Measurements from ENCODE around the gene DIP2C. TPM values are rescaled to one million over a fixed set of nuclear protein-coding genes. Genes with fewer than 3 reads are reported as not detected.
A peak's percentile ranks its signal among the peaks of the same experiment; 100 is the strongest.

Gene DIP2C
- total RNA-seq, 3 donors from 2014 or later = 8.0 to 72.0 (median 8.5) TPM

- Histone ChIP-seq H3K4me3 (no peak overlapping the region), H3K9me3 (peaks cover 7% of the 10 kb centered on the region), H3K36me3 (ENCODE audit: low read depth) (no peaks in the 10 kb centered on the region), H3K4me1 (ENCODE audit: low read depth) (peaks cover 8% of the 10 kb centered on the region)
- intact Hi-C loops (cut with DNase I, micrococcal nuclease) = no loop called here
- no peak for TF ChIP-seq CTCF (IDR thresholded peaks at IDR 0.05)
- no peak for DNase-seq
- ATAC-seq = no peak
Measured at GRCh38 chr10:644943-645334, 44.5 kb downstream of the DIP2C start.

GRCh38 chr10:644076-644942, 45.2 kb downstream of the DIP2C start:
- H3K4me3 ChIP-seq = no peak overlapping the region
- H3K9me3 ChIP-seq = peaks cover 7% of the 10 kb centered on the region
- H3K4me1 ChIP-seq (ENCODE audit: low read depth) = peaks cover 5% of the 10 kb centered on the region
- TF ChIP-seq CTCF (IDR thresholded peaks at IDR 0.05) = no peak
- ATAC-seq = no peak
- H3K36me3 ChIP-seq (ENCODE audit: low read depth) = no peaks in the 10 kb centered on the region
- peak in 1 of 3 donors; percentile 42 for DNase-seq
- intact Hi-C loops (cut with DNase I, micrococcal nuclease) = no loop called here

GRCh38 chr10:642186-642890, 47.1 kb downstream of the DIP2C start:
- Histone ChIP-seq H3K4me3 (no peak overlapping the region), H3K9me3 (peaks cover 7% of the 10 kb centered on the region), H3K36me3 (ENCODE audit: low read depth) (no peaks in the 10 kb centered on the region), H3K4me1 (ENCODE audit: low read depth) (peaks cover 6% of the 10 kb centered on the region)
- DNase-seq (peak; percentile 80 to 86 (median 85)), ATAC-seq (peak; percentile 99)
- TF ChIP-seq CTCF (IDR thresholded peaks at IDR 0.05) = no peak
- intact Hi-C loops (cut with DNase I, micrococcal nuclease) = no loop called here

GRCh38 chr10:641149-642010, 48.1 kb downstream of the DIP2C start:
- Histone ChIP-seq H3K4me3 (no peak overlapping the region), H3K9me3 (peaks cover 7% of the 10 kb centered on the region), H3K4me1 (ENCODE audit: low read depth) (peaks cover 7% of the 10 kb centered on the region), H3K36me3 (ENCODE audit: low read depth) (no peaks in the 10 kb centered on the region)
- no peak for TF ChIP-seq CTCF (IDR thresholded peaks at IDR 0.05)
- ATAC-seq = no peak
- intact Hi-C loops (cut with DNase I, micrococcal nuclease) = no loop called here
- DNase-seq = peak in 2 of 3 donors; percentile 23 to 38

- H3K4me3 ChIP-seq = no peak overlapping the region
- peaks cover 7% of the 10 kb centered on the region for H3K9me3 ChIP-seq
- intact Hi-C loops (cut with DNase I, micrococcal nuclease) = no loop called here
- ATAC-seq (no peak), DNase-seq (peak in 2 of 3 donors; percentile 16 to 33)
- no peak for TF ChIP-seq CTCF (IDR thresholded peaks at IDR 0.05)
- no peaks in the 10 kb centered on the region for H3K36me3 ChIP-seq (ENCODE audit: low read depth)
- peaks cover 7% of the 10 kb centered on the region for H3K4me1 ChIP-seq (ENCODE audit: low read depth)
Measured at GRCh38 chr10:640673-641045, 48.8 kb downstream of the DIP2C start.

Data from mucosa of descending colon (tissue), 3 donors.